HAP-1 (cell line): Measurements from ENCODE around the gene ZNF679.
A peak's percentile ranks its signal among the peaks of the same experiment; 100 is the strongest.
"Not testable (repeated sequence)": the region's sequence is repeated elsewhere in the genome, so short reads cannot be mapped to it uniquely, and the experiment has no call there.

Experiments
- DNase-seq, 2 experiments: peaks; one replicate each; pipeline ENCODE4 v3.0.0-alpha.2; 2016 to 2020; ENCODE audit warnings: low spot score in 2 of 2
- H3K27me3 ChIP-seq: fragments of 250-450 bp; sonication (Bioruptor Pico); 2 replicates; pipeline ENCODE4 v1.5.1; 2020; ENCODE audit warnings: low read depth, mild to moderate bottlenecking, moderate library complexity
- H3K36me3 ChIP-seq: fragments of 250-450 bp; sonication (Bioruptor Pico); replicated peaks from 2 replicates; pipeline ENCODE4 v1.5.1; 2020; ENCODE audit warnings: mild to moderate bottlenecking
- H3K4me1 ChIP-seq: fragments of 250-450 bp; sonication (Bioruptor Pico); 2 replicates; pipeline ENCODE4 v1.5.1; 2020; ENCODE audit warnings: mild to moderate bottlenecking
- H3K4me3 ChIP-seq: fragments of 250-450 bp; sonication (Bioruptor Pico); 2 replicates; pipeline ENCODE4 v1.5.1; 2020; ENCODE audit warnings: mild to moderate bottlenecking, moderate library complexity
- H3K9me3 ChIP-seq: fragments of 250-450 bp; sonication (Bioruptor Pico); 2 replicates; pipeline ENCODE4 v1.5.1; 2020; ENCODE audit warnings: mild to moderate bottlenecking, moderate library complexity
- in situ Hi-C: fragments of 300-500 bp; cut with MboI; formaldehyde crosslinking; loops from 3 replicates; pipeline ENCODE4 v1.14.3; 2020; ENCODE audit warnings: low sequenced_read_pairs, inconsistent platforms, mixed read lengths

ZNF679 gene

DNA sequence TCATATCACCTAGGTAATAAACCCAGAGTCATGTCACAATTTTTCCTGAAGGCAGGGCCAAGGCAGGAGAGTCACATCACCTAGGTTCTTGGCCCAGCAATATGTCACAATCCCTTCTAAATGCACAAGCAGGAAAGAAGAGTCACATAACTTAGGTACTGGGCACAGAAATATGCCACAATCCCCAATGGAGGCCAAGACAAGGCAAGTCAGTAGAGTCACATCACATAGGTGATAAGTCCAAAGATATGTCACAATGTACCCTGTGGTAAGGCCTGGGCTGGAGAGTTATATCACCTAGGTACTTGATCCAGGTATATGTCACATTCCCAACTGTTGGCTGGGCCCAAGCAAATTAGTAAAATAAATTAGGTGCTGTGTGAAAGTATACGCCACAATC is at the start of gene ZNF679:
Gene ZNF679 (plus strand): TSS at position 301 of the 400 bp plus-strand sequence. CDS start 20,644 bp downstream, outside the sequence.
- in situ Hi-C loops, H3K36me3 ChIP-seq, H3K4me1 ChIP-seq, DNase-seq, H3K27me3 ChIP-seq, H3K4me3 ChIP-seq, H3K9me3 ChIP-seq: not testable (repeated sequence)

DNA sequence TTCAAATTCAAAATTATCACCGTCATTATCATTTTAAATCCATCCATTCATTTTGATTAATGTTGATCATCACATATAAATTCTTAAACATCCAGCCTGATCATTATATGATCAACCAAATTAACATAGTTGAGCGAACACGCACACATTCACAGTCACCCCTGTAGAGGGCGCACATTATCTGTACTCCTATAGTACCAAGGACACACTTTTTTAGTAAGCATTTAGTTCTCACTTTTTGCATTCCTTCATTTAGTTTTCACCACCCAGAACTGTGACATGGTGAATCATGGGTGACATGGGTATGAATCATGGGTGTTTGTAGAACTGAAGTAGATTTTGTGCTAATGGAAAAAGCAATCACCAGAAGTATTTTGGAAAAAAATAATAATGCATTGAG is 47.3 kb upstream of the ZNF679 start:
- H3K36me3 ChIP-seq = no peaks in the 10 kb centered on the region
- no peak overlapping the region for H3K4me3 ChIP-seq
- H3K4me1 ChIP-seq = no peaks in the 10 kb centered on the region
- no peaks in the 10 kb centered on the region for H3K27me3 ChIP-seq
- in situ Hi-C loops = no loop called here
- DNase-seq = peak in 1 of 2 experiments; percentile 12
- no peaks in the 10 kb centered on the region for H3K9me3 ChIP-seq

DNA sequence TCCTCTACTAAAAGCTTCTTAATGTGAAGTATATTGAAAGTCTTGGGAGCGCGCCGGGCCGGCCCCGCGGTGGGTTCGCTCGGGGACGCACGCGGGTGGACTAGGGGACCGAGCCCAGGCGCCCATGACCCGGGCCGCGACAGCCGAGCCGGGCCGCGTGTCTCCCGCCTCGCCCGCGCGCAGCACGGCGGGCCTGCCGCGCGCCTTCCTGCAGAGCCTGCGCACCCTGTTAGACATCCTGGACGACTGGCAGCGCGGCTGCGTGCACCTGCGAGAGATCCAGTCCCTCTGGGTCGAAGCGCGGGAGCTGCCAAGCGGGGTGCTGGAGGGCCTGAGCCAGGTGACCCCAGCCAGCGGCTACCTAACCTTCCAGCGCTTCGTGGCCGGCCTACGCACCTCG is 46.7 kb upstream of the ZNF679 start:
- H3K9me3 ChIP-seq = no peaks in the 10 kb centered on the region
- no peak for DNase-seq
- no peaks in the 10 kb centered on the region for H3K36me3 ChIP-seq
- in situ Hi-C loops = no loop called here
- no peak overlapping the region for H3K4me3 ChIP-seq
- no peaks in the 10 kb centered on the region for H3K27me3 ChIP-seq
- H3K4me1 ChIP-seq = no peaks in the 10 kb centered on the region

DNA sequence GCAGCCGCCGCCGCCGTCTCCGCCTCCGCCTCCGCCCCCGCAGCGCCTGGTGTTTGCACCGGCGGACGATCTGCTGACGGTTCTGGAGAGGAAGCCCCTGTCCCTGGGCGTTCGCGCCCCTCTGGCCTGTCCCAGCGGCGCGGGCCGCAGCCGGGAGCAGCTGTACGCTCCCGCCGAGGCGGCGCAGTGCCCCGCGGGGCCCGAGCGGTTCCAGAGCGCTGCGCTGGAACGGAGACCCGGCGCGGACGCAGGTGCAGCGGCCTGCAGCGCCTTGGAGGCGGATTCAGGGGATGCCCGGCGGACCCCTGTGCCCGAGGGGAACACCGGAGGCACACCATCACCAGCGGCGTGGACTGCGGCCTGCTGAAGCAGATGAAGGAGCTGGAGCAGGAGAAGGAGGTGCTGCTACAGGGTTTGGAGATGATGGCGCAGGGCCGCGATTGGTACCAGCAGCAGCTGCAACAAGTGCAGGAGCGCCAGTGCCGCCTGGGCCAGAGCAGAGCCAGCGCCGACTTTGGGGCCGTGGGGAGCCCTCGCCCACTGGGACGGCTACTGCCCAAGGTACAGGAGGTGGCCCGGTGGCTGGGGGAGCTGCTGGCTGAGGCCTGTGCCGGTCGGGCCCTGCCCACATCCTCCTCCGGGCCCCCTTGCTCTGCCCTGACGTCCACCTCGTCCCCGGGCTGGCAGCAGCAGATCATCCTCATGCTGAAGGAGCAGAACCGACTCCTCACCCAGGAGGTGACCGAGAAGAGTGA is 46.1 kb upstream of the ZNF679 start:
- DNase-seq = no peak
- in situ Hi-C loops = no loop called here
- Histone ChIP-seq H3K36me3 (no peaks in the 10 kb centered on the region), H3K27me3 (no peaks in the 10 kb centered on the region), H3K4me1 (no peaks in the 10 kb centered on the region), H3K9me3 (no peaks in the 10 kb centered on the region), H3K4me3 (no peak overlapping the region)

DNA sequence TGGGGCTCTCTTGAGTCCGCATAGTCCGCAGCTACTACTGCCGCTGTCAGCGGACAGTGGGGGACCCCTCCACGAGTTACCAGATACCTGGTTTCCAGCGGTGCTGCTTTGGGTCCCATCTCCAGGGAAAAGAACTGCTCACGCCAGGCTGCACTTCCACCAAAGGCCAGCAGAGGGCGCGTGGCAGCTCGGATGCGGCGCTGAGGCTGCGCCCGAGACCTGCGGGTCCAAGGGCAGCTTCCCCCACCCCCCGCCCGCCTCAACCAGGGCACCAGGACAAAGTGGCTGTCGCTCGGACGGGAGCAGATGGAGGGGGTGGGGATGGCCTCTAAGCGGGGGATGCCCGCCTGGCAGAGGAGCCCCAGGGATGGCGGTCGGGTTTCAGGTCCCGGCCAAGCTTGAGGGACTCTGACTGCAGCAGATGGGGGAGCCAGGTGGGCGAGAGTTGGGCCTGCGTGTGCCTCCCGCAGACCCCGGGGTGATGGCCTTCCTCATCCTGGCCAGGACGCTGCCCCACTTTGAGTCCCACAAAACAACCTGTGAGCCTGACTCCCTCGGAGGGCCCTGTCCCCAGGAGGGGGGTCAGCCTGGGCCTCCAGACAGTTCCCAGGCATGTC is 45.0 kb upstream of the ZNF679 start:
- Histone ChIP-seq H3K36me3 (no peaks in the 10 kb centered on the region), H3K27me3 (no peaks in the 10 kb centered on the region), H3K9me3 (no peaks in the 10 kb centered on the region), H3K4me3 (no peak overlapping the region), H3K4me1 (no peaks in the 10 kb centered on the region)
- in situ Hi-C loops = no loop called here
- peak in 1 of 2 experiments; percentile 46 for DNase-seq

DNA sequence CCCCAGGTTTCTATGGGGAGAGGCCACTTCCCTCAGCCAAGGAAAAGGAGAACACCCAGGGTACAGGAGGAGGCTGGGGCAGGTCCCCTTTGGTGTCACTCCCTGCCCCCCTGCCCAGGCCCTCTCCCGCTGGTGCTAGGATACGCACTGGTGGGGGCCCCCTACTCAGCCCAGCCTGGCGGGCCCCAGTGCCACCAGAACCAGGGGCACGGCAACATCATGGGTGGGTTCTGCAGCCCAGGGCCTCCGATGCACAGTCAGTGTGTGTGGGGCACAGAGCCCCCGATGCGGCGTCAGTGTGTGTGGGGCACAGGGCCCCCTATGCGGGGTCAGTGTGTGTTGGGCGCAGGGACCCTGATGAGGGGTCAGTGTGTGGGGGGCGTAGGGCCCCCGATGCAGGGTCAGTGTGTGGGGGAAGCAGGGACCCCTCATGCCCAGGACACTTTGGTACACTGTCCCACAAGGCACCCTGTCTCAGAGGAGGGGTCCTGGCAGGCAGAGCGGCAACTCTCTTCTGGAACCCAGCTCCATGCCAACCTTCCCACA is 44.4 kb upstream of the ZNF679 start:
- Histone ChIP-seq H3K9me3 (no peaks in the 10 kb centered on the region), H3K4me1 (no peaks in the 10 kb centered on the region), H3K36me3 (no peaks in the 10 kb centered on the region), H3K27me3 (no peaks in the 10 kb centered on the region), H3K4me3 (no peak overlapping the region)
- no peak for DNase-seq
- in situ Hi-C loops = no loop called here

DNA sequence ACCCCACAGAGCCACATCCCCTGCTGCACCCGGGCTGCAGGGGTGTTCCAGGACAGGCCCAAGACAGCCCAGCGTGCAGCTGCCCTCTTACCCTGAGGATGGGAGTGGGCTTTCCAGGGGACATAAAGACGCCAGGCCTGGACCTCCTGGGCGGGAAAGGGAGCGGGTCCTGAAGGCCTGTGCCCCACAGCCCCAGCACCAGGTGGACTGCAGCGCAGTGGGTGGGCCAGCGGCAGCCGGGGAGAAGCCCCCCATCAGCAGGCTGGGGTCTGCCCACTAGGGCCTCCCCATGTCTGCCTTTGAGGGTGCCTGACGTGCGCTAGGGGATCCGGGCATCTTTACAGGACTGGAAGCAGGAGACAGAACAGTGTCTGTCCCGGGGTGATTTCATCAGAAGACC is 43.9 kb upstream of the ZNF679 start:
- H3K9me3 ChIP-seq = no peaks in the 10 kb centered on the region
- no peaks in the 10 kb centered on the region for H3K36me3 ChIP-seq
- H3K4me1 ChIP-seq = no peaks in the 10 kb centered on the region
- DNase-seq = no peak
- in situ Hi-C loops = no loop called here
- H3K4me3 ChIP-seq = no peak overlapping the region
- H3K27me3 ChIP-seq = no peaks in the 10 kb centered on the region

DNA sequence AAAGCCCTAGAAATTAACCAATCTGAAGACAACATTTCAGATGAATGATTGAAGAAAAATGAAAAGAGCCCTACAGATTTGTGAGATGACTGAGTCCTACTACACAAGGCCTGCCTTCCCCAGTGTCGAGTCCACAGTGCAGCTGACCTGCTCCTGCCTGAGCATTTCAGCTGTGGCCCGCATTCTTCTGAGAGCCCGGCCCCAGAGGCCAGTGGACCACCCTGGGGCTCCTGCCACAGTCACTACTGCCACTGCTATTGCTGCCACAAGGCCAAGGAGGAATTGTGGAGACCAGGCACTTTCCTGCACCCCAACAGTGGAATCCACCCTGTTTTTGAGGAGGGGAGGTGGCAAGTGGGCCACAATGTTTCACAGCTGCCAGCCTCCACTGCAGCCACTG is 40.9 kb upstream of the ZNF679 start:
- Histone ChIP-seq H3K4me1 (no peaks in the 10 kb centered on the region), H3K36me3 (no peaks in the 10 kb centered on the region), H3K9me3 (no peaks in the 10 kb centered on the region), H3K27me3 (no peaks in the 10 kb centered on the region), H3K4me3 (no peak overlapping the region)
- in situ Hi-C loops = no loop called here
- no peak for DNase-seq

DNA sequence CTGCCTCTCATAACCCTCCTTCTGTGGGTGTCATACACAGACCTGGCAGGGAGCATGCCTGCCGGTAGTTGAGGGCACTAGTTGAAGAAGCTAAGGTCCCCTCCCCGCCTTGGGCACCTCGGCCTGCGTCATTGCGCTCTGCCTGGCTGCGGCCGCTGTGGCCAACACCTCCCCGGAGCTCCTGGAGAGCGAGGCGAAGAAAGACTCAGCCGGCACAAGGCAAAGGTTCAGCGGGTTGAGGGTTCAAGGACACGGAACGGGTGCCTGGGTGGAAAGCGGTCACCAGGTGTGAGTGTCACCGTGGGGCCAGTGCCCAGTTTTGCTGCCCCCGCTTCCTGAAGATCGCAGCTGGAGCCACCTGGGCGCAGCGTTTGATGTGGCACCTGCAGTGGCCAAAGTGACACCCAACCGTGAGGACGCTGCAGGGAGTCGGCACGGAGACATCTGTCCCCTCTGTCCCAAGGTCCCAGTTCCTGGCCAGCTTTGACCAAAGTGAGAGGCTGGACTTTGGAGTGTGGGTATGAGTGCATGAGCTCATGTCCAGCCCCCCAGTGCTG is 36.0 kb upstream of the ZNF679 start:
- H3K27me3 ChIP-seq = no peaks in the 10 kb centered on the region
- no peak overlapping the region for H3K4me3 ChIP-seq
- in situ Hi-C loops = no loop called here
- no peaks in the 10 kb centered on the region for H3K4me1 ChIP-seq
- no peaks in the 10 kb centered on the region for H3K9me3 ChIP-seq
- no peaks in the 10 kb centered on the region for H3K36me3 ChIP-seq
- no peak for DNase-seq

DNA sequence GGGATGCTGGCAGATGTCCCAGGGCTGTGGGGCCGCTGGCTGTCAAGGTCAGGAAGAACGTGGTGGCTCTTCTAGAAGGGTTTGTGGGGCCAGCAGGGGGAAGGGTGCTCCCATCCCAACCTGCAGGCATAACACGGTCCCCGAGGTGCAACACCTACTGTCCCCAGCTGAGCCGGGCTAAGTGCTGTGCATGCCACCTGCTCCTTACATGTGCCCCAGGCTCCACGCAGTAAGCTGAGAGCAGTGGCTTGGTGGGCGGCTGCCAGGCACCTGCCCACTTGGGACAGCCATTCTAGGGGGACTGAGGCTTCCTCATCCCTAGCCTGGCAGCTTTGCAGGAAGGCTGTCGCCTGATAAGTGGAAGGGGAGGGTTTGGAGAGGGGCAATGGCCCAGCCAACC is 35.5 kb upstream of the ZNF679 start:
- H3K4me1 ChIP-seq = no peaks in the 10 kb centered on the region
- in situ Hi-C loops = no loop called here
- H3K4me3 ChIP-seq = no peak overlapping the region
- no peaks in the 10 kb centered on the region for H3K36me3 ChIP-seq
- DNase-seq = no peak
- H3K27me3 ChIP-seq = no peaks in the 10 kb centered on the region
- no peaks in the 10 kb centered on the region for H3K9me3 ChIP-seq

DNA sequence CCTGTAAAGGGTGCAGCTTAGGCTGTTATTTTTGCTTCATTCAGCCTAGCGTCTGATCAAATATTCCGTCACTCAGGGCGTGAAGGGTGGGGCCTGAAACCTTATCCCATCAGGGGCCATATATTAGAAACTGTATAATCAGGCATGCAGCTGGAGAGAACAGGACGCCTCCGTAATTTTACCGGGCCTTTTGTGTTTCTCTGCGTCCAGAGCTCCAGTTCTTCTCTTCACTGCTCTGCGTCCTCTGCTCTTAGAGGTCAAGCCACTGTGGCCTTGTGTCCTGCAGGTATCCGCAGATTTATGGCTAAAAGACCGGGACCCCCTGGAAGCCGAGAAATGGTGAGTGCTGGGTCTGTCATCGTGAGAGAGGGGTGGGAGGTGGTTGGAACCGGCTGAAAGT is 21.4 kb upstream of the ZNF679 start, which contains the start of gene ZNF735:
Gene ZNF735 (plus strand): TSS at position 301 of the 400 bp plus-strand sequence. CDS start 0 bp downstream, at position 301.
- Histone ChIP-seq H3K4me3 (no peak within 1 kb of the TSS), H3K9me3 (no peaks in the 10 kb centered on the region), H3K36me3 (no peaks in the 10 kb centered on the region), H3K27me3 (no peaks in the 10 kb centered on the region), H3K4me1 (no peaks in the 10 kb centered on the region)
- in situ Hi-C loops = no loop called here
- no peak for DNase-seq

DNA sequence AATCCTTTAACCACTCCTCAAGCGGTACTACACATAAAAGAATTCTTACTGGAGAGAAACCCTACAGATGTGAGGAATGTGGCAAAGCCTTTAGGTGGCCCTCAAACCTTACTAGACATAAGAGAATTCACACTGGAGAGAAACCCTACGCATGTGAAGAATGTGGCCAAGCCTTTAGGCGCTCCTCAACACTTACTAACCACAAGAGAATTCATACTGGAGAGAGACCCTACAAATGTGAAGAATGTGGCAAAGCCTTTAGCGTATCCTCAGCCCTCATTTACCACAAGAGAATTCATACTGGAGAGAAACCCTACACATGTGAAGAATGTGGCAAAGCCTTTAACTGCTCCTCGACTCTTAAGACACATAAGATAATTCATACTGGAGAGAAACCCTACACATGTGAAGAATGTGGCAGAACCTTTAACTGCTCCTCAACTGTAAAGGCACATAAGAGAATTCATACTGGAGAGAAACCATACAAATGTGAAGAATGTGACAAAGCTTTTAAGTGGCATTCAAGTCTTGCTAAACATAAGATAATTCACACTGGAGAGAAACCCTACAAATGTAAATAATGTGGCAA is 8.5 kb upstream of the ZNF679 start:
- H3K9me3 ChIP-seq, H3K4me3 ChIP-seq, DNase-seq, H3K36me3 ChIP-seq, H3K27me3 ChIP-seq, H3K4me1 ChIP-seq, in situ Hi-C loops: not testable (repeated sequence)

DNA sequence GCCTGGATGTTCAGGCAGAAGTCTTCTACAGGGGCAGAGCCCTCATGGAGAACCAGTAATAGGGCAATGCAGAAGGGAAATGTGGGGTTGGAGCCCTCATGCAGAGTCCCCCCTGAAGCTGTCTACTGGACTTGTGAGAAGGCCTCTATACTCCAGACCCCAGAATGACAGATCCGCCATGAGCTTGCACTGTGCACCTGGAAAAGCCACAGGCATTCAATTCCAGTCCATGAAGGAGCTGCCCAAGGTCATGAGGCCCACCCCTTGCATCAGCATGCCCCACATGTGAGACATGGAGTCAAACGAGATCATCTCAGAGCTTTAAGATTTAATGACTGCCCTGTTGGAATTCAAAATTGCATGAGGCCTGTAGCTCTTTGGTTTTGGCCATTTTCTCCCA is 4.9 kb upstream of the ZNF679 start:
- Histone ChIP-seq H3K36me3 (no peaks in the 10 kb centered on the region), H3K27me3 (no peaks in the 10 kb centered on the region), H3K4me1 (no peaks in the 10 kb centered on the region), H3K9me3 (no peaks in the 10 kb centered on the region), H3K4me3 (no peak overlapping the region)
- no peak for DNase-seq
- in situ Hi-C loops = no loop called here
